Sigmoid colon (tissue), 4 donors: Measurements from ENCODE around the gene ZNF581.

Experiments
- CTCF ChIP-seq, 4 experiments: fragments of 450-650 bp in 3 of 4; fragments of 200-600 bp in 1 of 4; IDR thresholded peaks; one replicate each; pipeline ENCODE4 v1.5.1; 2016 to 2019; ENCODE audit warnings: antibody characterized with exemption in 4 of 4, mild to moderate bottlenecking in 3 of 4, moderate library complexity in 2 of 4
- EP300 ChIP-seq, 4 donors: sonication (generic); formaldehyde crosslinking; IDR thresholded peaks; one replicate each; pipeline ENCODE4 v1.6.1; 2017; ENCODE audit warnings: antibody characterized with exemption in 4 of 4
- POLR2A ChIP-seq, 2 donors: fragments of 450-650 bp; IDR thresholded peaks; one replicate each; pipeline ENCODE4 v1.6.1; 2016; ENCODE audit warnings: antibody characterized with exemption in 2 of 2, mild to moderate bottlenecking in 2 of 2, moderate library complexity in 2 of 2

GRCh38 chr19:55668603-55669348 lies 25.3 kb downstream of the ZNF581 start:
- TF ChIP-seq CTCF (IDR thresholded peaks at IDR 0.05) (no peak), POLR2A (IDR thresholded peaks at IDR 0.05) (no peak), EP300 (IDR thresholded peaks at IDR 0.05) (no peak)
